Type B pancreatic cell (in vitro differentiated cells): ENCODE data around the gene ZNF92. TPM values are rescaled to one million over a fixed set of nuclear protein-coding genes. Genes with fewer than 3 reads are reported as not detected.

ENCODE experiments used
- DNase-seq: peaks from one replicate; pipeline ENCODE4 v3.0.0; 2021; ENCODE audit warnings: mixed read lengths; ENCODE audit not compliant: unreplicated experiment; ENCODE audit errors: extremely low spot score
- H3K27ac Mint-ChIP-seq: 2 replicates; pipeline ENCODE4 v1.8.0; 2021; ENCODE audit warnings: mild to moderate bottlenecking, mixed read lengths
- H3K27me3 Mint-ChIP-seq: 2 replicates; pipeline ENCODE4 v1.8.0; 2021; ENCODE audit warnings: mixed read lengths
- H3K36me3 Mint-ChIP-seq: 2 replicates; pipeline ENCODE4 v1.8.0; 2021; ENCODE audit warnings: mixed read lengths
- H3K4me1 Mint-ChIP-seq: one replicate; pipeline ENCODE4 v1.8.0; 2021; ENCODE audit warnings: mixed read lengths; ENCODE audit not compliant: unreplicated experiment
- H3K4me3 Mint-ChIP-seq: 2 replicates; pipeline ENCODE4 v1.8.0; 2021; ENCODE audit warnings: mild to moderate bottlenecking, mixed read lengths
- H3K9me3 Mint-ChIP-seq: 2 replicates; pipeline ENCODE4 v1.8.0; 2021; ENCODE audit warnings: mixed read lengths
- CTCF ChIP-seq: fragments of 200-600 bp; sonication (generic); conservative IDR thresholded peaks from 2 replicates; pipeline ENCODE4 v1.5.0; 2021; ENCODE audit warnings: antibody characterized with exemption, mild to moderate bottlenecking
- total RNA-seq: library from RNA; stranded (reverse); gene quantifications from 2 replicates; pipeline ENCODE4 v1.2.1, GENCODE V29; 2021; ENCODE audit warnings: low replicate concordance

The ZNF92 gene
- total RNA-seq, 1 donor from 2014 or later, result 15.4 TPM

- no peak for TF ChIP-seq CTCF
- H3K36me3 Mint-ChIP-seq, result no peaks in the 10 kb centered on the region
- DNase-seq, result no peak
- H3K4me1 Mint-ChIP-seq, result no peaks in the 10 kb centered on the region
- H3K27me3 Mint-ChIP-seq, result peaks cover 14% of the 10 kb centered on the region
- H3K27ac Mint-ChIP-seq, result no peak overlapping the region
- no peak overlapping the region for H3K4me3 Mint-ChIP-seq
- H3K9me3 Mint-ChIP-seq, result no peaks in the 10 kb centered on the region
Measured at GRCh38 chr7:65434307-65434706, 60.7 kb downstream of the ZNF92 start.

GRCh38 chr7:65436163-65436562, 62.5 kb downstream of the ZNF92 start:
- no peak for DNase-seq
- H3K9me3 Mint-ChIP-seq, result no peaks in the 10 kb centered on the region
- H3K4me1 Mint-ChIP-seq, result no peaks in the 10 kb centered on the region
- H3K4me3 Mint-ChIP-seq, result no peak overlapping the region
- H3K27ac Mint-ChIP-seq, result no peak overlapping the region
- no peaks in the 10 kb centered on the region for H3K36me3 Mint-ChIP-seq
- no peak for TF ChIP-seq CTCF
- peaks cover 16% of the 10 kb centered on the region for H3K27me3 Mint-ChIP-seq

- Mint-ChIP-seq H3K27ac (no peak overlapping the region), H3K27me3 (peaks cover 12% of the 10 kb centered on the region), H3K9me3 (no peaks in the 10 kb centered on the region), H3K4me1 (no peaks in the 10 kb centered on the region), H3K4me3 (no peak overlapping the region), H3K36me3 (no peaks in the 10 kb centered on the region)
- no peak for DNase-seq
- TF ChIP-seq CTCF, result no peak
Measured at GRCh38 chr7:65438598-65438997, 64.9 kb downstream of the ZNF92 start.

- Mint-ChIP-seq H3K27ac (no peak overlapping the region), H3K4me1 (no peaks in the 10 kb centered on the region), H3K9me3 (peaks cover 8% of the 10 kb centered on the region), H3K36me3 (no peaks in the 10 kb centered on the region), H3K4me3 (no peak overlapping the region), H3K27me3 (peaks cover 4% of the 10 kb centered on the region)
- TF ChIP-seq CTCF, result no peak
- DNase-seq, result no peak
Measured at GRCh38 chr7:65441010-65441409, 67.4 kb downstream of the ZNF92 start.

- no peaks in the 10 kb centered on the region for H3K36me3 Mint-ChIP-seq
- H3K4me3 Mint-ChIP-seq, result no peak overlapping the region
- DNase-seq, result no peak
Measured at GRCh38 chr7:65444205-65444842, 70.7 kb downstream of the ZNF92 start.

More at GRCh38 chr7:65444205-65444842, 70.7 kb downstream of the ZNF92 start:
- Mint-ChIP-seq H3K27ac (no peak overlapping the region), H3K4me1 (no peaks in the 10 kb centered on the region), H3K27me3 (peaks cover 2% of the 10 kb centered on the region), H3K9me3 (peaks cover 8% of the 10 kb centered on the region)
- TF ChIP-seq CTCF, result no peak
